Parathyroid adenoma (tissue), 2 donors: ENCODE results near the gene LYPLAL1.
"Not testable (repeated sequence)": the region's sequence is repeated elsewhere in the genome, so short reads cannot be mapped to it uniquely, and the experiment has no call there.

Experiments
- H2AFZ ChIP-seq: fragments of 300-600 bp; sonication (generic); one replicate; pipeline ENCODE4 v1.7.0; 2017; ENCODE audit warnings: antibody characterized with exemption, mild to moderate bottlenecking
- H3K27ac ChIP-seq: fragments of 300-600 bp; sonication (generic); one replicate; pipeline ENCODE4 v1.7.0; 2017
- H3K27me3 ChIP-seq: fragments of 300-600 bp; sonication (generic); one replicate; pipeline ENCODE4 v1.7.0; 2017; ENCODE audit warnings: low read length; ENCODE audit not compliant: control insufficient read depth, insufficient read depth
- H3K36me3 ChIP-seq: fragments of 300-600 bp; sonication (generic); one replicate; pipeline ENCODE4 v1.7.0; 2017; ENCODE audit warnings: low read length; ENCODE audit not compliant: control insufficient read depth, insufficient read depth
- H3K4me1 ChIP-seq: fragments of 300-600 bp; sonication (generic); one replicate; pipeline ENCODE4 v1.7.0; 2017; ENCODE audit warnings: control low read depth
- H3K4me2 ChIP-seq: fragments of 300-600 bp; sonication (generic); one replicate; pipeline ENCODE4 v1.7.0; 2017; ENCODE audit warnings: low read length
- H3K4me3 ChIP-seq: fragments of 300-600 bp; sonication (generic); one replicate; pipeline ENCODE4 v1.7.0; 2017; ENCODE audit warnings: low read depth, low read length
- H3K79me2 ChIP-seq: fragments of 300-600 bp; sonication (generic); one replicate; pipeline ENCODE4 v1.7.0; 2017; ENCODE audit warnings: control low read depth
- H3K9ac ChIP-seq: fragments of 300-600 bp; sonication (generic); one replicate; pipeline ENCODE4 v1.7.0; 2017; ENCODE audit warnings: mild to moderate bottlenecking
- H3K9me3 ChIP-seq: fragments of 300-600 bp; sonication (generic); one replicate; pipeline ENCODE4 v1.7.0; 2017; ENCODE audit warnings: low read length; ENCODE audit not compliant: control insufficient read depth
- TF ChIP-seq, protein P1 (sequence below): fragments of 300-600 bp; sonication (generic); IDR thresholded peaks from one replicate; pipeline ENCODE4 v1.7.0; 2017; ENCODE audit warnings: antibody characterized with exemption, mild to moderate bottlenecking
- donor health status: primary hyperparathyroidism.

The LYPLAL1 gene

DNA sequence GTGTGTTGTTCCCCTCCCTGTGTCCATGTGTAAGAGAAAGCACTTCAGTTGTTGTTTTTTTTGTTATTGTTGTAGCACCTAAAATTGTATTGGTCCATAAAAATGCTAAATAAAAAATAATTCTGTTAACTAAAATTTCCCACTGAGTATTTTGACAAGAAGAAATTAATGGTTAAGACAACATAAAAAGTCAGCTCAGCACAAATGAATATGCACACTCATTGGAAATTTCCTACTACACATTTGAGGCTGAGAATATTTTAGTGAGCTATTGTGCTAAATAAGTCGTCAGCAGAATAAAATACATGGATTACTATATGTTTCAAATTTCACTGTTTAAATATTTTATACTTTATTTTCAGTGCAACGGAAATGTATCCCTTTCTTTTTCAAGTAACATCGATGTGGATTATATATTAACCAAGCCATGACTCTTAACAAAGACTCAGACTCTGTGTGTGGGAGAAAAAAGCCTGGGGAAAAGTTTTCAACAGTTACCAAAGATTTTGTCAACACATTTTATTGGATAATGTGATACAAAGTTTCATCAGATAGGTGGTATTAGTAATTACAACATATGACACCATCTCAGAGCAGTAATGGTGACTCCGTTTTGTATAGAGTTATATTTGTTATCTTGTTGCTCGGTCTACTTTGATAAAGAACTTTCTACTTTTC, 63.4 kb downstream of the LYPLAL1 start:
- TF ChIP-seq, protein P1, sequence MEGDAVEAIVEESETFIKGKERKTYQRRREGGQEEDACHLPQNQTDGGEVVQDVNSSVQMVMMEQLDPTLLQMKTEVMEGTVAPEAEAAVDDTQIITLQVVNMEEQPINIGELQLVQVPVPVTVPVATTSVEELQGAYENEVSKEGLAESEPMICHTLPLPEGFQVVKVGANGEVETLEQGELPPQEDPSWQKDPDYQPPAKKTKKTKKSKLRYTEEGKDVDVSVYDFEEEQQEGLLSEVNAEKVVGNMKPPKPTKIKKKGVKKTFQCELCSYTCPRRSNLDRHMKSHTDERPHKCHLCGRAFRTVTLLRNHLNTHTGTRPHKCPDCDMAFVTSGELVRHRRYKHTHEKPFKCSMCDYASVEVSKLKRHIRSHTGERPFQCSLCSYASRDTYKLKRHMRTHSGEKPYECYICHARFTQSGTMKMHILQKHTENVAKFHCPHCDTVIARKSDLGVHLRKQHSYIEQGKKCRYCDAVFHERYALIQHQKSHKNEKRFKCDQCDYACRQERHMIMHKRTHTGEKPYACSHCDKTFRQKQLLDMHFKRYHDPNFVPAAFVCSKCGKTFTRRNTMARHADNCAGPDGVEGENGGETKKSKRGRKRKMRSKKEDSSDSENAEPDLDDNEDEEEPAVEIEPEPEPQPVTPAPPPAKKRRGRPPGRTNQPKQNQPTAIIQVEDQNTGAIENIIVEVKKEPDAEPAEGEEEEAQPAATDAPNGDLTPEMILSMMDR = no peak
- H3K36me3 ChIP-seq = no peaks in the 10 kb centered on the region
- H3K27ac ChIP-seq = no peak overlapping the region
- no peak overlapping the region for H3K4me3 ChIP-seq
- H3K9ac ChIP-seq = no peak overlapping the region
- no peaks in the 10 kb centered on the region for H3K27me3 ChIP-seq
- no peaks in the 10 kb centered on the region for H3K79me2 ChIP-seq
- H2AFZ ChIP-seq = no peak overlapping the region
- no peak overlapping the region for H3K4me2 ChIP-seq
- no peaks in the 10 kb centered on the region for H3K9me3 ChIP-seq
- H3K4me1 ChIP-seq = no peaks in the 10 kb centered on the region

DNA sequence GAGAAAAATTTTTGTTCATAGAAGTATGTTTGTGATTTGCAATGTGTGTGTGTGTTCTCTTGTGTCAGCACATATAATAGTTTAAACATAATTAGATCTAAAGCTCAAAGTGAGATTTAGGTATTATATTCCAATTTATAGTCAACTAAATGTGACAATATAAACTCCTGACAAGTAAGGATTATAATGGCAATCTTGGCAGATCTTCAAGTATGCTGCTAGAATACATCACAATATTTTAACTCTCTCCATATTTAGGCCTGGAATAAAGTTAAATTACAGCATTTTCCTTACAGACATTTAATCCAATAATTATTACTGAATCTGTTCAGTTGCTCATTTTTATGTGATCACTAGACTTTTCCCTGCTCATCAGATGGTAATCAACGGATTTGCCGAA, 65.8 kb downstream of the LYPLAL1 start:
- Histone ChIP-seq H3K27ac (no peak overlapping the region), H3K9me3 (no peaks in the 10 kb centered on the region), H3K4me3 (no peak overlapping the region), H3K36me3 (no peaks in the 10 kb centered on the region), H3K9ac (no peak overlapping the region), H3K79me2 (no peaks in the 10 kb centered on the region), H3K27me3 (no peaks in the 10 kb centered on the region), H3K4me1 (no peaks in the 10 kb centered on the region), H3K4me2 (no peak overlapping the region), H2AFZ (no peak overlapping the region)
- TF ChIP-seq, protein P1 = no peak

DNA sequence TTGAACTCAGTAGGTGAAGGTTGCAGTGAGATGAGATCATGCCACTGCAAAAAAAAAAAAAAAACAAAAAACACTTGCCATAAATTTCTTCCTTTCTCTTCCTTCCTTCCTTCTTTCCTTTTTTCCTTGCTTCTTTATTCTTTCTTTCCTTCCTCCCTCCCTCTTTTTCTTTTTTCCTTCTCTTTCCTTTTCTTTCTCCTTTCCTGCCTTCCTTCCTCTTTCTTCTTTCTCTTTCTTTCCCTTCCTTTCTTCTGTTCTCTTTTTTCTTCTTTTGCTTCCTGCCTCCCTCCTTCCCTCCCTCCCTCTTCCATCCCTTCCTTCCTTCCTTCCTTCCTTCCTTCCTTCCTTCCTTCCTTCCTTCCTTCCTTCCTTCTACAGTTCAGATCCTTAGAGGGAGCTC, 71.2 kb downstream of the LYPLAL1 start:
- H3K4me3 ChIP-seq = no peak overlapping the region
- H3K9ac ChIP-seq = no peak overlapping the region
- no peaks in the 10 kb centered on the region for H3K9me3 ChIP-seq
- H3K79me2 ChIP-seq = no peaks in the 10 kb centered on the region
- H3K27me3 ChIP-seq = no peaks in the 10 kb centered on the region
- H3K4me1 ChIP-seq = no peaks in the 10 kb centered on the region
- H2AFZ ChIP-seq = no peak overlapping the region
- no peak overlapping the region for H3K4me2 ChIP-seq
- H3K36me3 ChIP-seq = no peaks in the 10 kb centered on the region
- H3K27ac ChIP-seq = no peak overlapping the region
- TF ChIP-seq, protein P1 = no peak

DNA sequence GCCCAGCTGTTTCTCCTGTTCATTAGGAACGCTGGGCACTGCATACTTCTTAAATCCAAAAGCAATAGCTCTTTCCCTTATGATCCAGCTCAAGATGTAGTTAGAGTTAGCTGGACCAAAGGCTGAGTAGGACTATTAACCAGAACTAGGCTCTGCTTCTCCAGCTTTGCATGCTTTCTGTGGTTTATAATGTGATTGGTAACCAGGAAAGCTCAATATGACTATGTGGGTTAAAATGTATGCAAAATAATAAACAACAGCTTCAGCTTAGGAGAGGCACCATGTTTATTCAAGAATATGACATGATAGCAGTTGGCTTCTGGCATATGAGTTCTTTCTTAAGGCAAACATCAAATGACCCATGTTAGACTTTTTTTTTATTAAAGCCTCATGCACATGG, 73.8 kb downstream of the LYPLAL1 start:
- Histone ChIP-seq H3K9ac (no peak overlapping the region), H3K27ac (no peak overlapping the region), H3K4me2 (no peak overlapping the region), H3K36me3 (no peaks in the 10 kb centered on the region), H3K79me2 (no peaks in the 10 kb centered on the region), H3K27me3 (no peaks in the 10 kb centered on the region), H2AFZ (no peak overlapping the region), H3K4me1 (no peaks in the 10 kb centered on the region), H3K9me3 (no peaks in the 10 kb centered on the region), H3K4me3 (no peak overlapping the region)
- TF ChIP-seq, protein P1 = no peak

DNA sequence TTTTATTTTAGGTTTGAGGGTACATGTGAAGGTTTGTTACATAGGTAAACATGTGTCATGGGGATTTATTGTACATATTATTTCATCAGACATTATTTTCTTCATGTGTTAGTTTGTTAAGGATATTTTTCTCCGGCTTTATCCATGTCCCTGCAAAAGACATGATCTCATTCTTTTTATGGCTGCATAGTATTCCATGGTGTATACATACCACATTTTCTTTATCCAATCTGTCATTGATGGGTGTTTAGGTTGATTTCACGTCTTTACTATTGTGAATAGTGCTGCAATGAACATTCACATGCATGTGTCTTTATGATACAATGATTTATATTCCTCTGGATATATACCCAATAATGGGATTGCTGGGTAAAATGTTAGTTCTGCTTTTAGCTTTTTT, 76.8 kb downstream of the LYPLAL1 start:
- not testable (repeated sequence) for H3K79me2 ChIP-seq, H3K36me3 ChIP-seq, H3K9me3 ChIP-seq, H3K27me3 ChIP-seq, H3K4me1 ChIP-seq, H3K4me3 ChIP-seq, H3K9ac ChIP-seq, H2AFZ ChIP-seq, H3K4me2 ChIP-seq, H3K27ac ChIP-seq
